ENCODE results near the gene DCXR. TPM values are rescaled to one million over a fixed set of nuclear protein-coding genes. Genes with fewer than 3 reads are reported as not detected.

DCXR gene
- total and polyA plus RNA-seq, 10 of the 15 experiments (the other 5 are each of a cell fraction or from before 2014, with no cell fraction given), result 12.3 to 139 (median 88.9) TPM

GRCh38 chr17:82008941-82009405 is 28.5 kb downstream of the DCXR start:
- intact Hi-C loops (cut with micrococcal nuclease; ENCODE audit: unreplicated experiment) (no loop called here), in situ Hi-C loops (cut with MboI) (no loop called here)
- 89% methylated on average over 16 of the region's 28 CpGs for WGBS (ENCODE audit: insufficient coverage, insufficient replicate concordance, low lambda C conversion rate, missing lambda C conversion rate)
- TF ChIP-seq BHLHE40 (IDR thresholded peaks at IDR 0.05; ENCODE audit: borderline replicate concordance in 1 of 2, low read depth in 2 of 2, low read length in 1 of 2), result no peak
- no peaks in the 10 kb centered on the region for H3K9me3 ChIP-seq (replicated peaks; ENCODE audit: control insufficient read depth, insufficient read depth, low read length)
- H3K79me2 ChIP-seq (ENCODE audit: control insufficient read depth, insufficient read depth, low read length), result no peaks in the 10 kb centered on the region
- no peaks in the 10 kb centered on the region for H3K4me1 ChIP-seq (ENCODE audit: control insufficient read depth, insufficient read depth, low read length)
- no TSS peak for BruUV-seq (replicated peaks)
- no peak overlapping the region for H3K9ac ChIP-seq (ENCODE audit: control insufficient read depth, insufficient read depth, low read length)
- SMC1A ChIA-PET (ENCODE audit: uncharacterized antibody, unreplicated experiment), result no interaction called here
- DNase-seq (ENCODE audit: low read depth, low spot score), result no peak
- CTCF ChIA-PET, result no interaction called here
- no peak overlapping the region for H2AFZ ChIP-seq (ENCODE audit: control insufficient read depth, low read depth, low read length)
- no peak overlapping the region for H3K27ac ChIP-seq (ENCODE audit: control insufficient read depth, insufficient read depth)
- ATAC-seq, result no peak
- H4K20me1 ChIP-seq (ENCODE audit: control insufficient read depth, insufficient read depth), result no peaks in the 10 kb centered on the region
- no peak overlapping the region for H3K4me3 ChIP-seq
- H3K27me3 ChIP-seq (replicated peaks in 1 of 2; ENCODE audit: control insufficient read depth in 2 of 2, insufficient read depth in 2 of 2, low read length in 1 of 2), result no peaks in the 10 kb centered on the region
- no peak overlapping the region for H3K4me2 ChIP-seq (ENCODE audit: control insufficient read depth, insufficient read depth)
- POLR2A ChIA-PET, result no interaction called here
- FAIRE-seq, result no peak
- RAD21 ChIA-PET (ENCODE audit: unreplicated experiment), result interaction anchor here (0.5 kb wide), 1 partner anchor 41 kb away, joined by 3 read pairs; no protein-coding TSS in a partner anchor
- no peaks in the 10 kb centered on the region for H3K36me3 ChIP-seq (ENCODE audit: control insufficient read depth in 2 of 2, insufficient read depth in 2 of 2, low read length in 1 of 2)

- Histone ChIP-seq H3K4me3 (no peak overlapping the region), H3K4me2 (ENCODE audit: control insufficient read depth, insufficient read depth) (no peak overlapping the region), H3K9me3 (replicated peaks; ENCODE audit: control insufficient read depth, insufficient read depth, low read length) (no peaks in the 10 kb centered on the region), H2AFZ (ENCODE audit: control insufficient read depth, low read depth, low read length) (no peak overlapping the region), H3K9ac (ENCODE audit: control insufficient read depth, insufficient read depth, low read length) (no peak overlapping the region), H3K79me2 (ENCODE audit: control insufficient read depth, insufficient read depth, low read length) (no peaks in the 10 kb centered on the region), H3K27ac (ENCODE audit: control insufficient read depth, insufficient read depth) (no peak overlapping the region), H3K36me3 (ENCODE audit: control insufficient read depth in 2 of 2, insufficient read depth in 2 of 2, low read length in 1 of 2) (no peaks in the 10 kb centered on the region), H3K27me3 (replicated peaks in 1 of 2; ENCODE audit: control insufficient read depth in 2 of 2, insufficient read depth in 2 of 2, low read length in 1 of 2) (no peaks in the 10 kb centered on the region), H4K20me1 (ENCODE audit: control insufficient read depth, insufficient read depth) (no peaks in the 10 kb centered on the region), H3K4me1 (ENCODE audit: control insufficient read depth, insufficient read depth, low read length) (no peaks in the 10 kb centered on the region)
- RAD21 ChIA-PET (ENCODE audit: unreplicated experiment), result interaction anchor here (0.5 kb wide), 1 partner anchor 40 kb away, joined by 3 read pairs; no protein-coding TSS in a partner anchor
- TF ChIP-seq FOXK2 (IDR thresholded peaks at IDR 0.05) (no peak), POLR2A (IDR thresholded peaks at IDR 0.05; ENCODE audit: low read depth, low read length) (0 out of 2 replicates have a peak, but pooled peaks have one; percentile 13)
- SMC1A ChIA-PET (ENCODE audit: uncharacterized antibody, unreplicated experiment), result no interaction called here
- no peak for ATAC-seq
- POLR2A ChIA-PET, result no interaction called here
- no peak for FAIRE-seq
- 96% methylated on average over 24 of the region's 26 CpGs for WGBS (ENCODE audit: insufficient coverage, insufficient replicate concordance, low lambda C conversion rate, missing lambda C conversion rate)
- in situ Hi-C loops (cut with MboI), result no loop called here
- BruUV-seq (replicated peaks), result no TSS peak
- CTCF ChIA-PET, result no interaction called here
- DNase-seq (ENCODE audit: low read depth, low spot score), result no peak
- intact Hi-C loops (cut with micrococcal nuclease; ENCODE audit: unreplicated experiment), result no loop called here
Observed at GRCh38 chr17:82008258-82008940, 29.1 kb downstream of the DCXR start.
